ENCODE results near the gene SKAP2.
A peak's percentile ranks its signal among the peaks of the same experiment; 100 is the strongest.

The SKAP2 gene

GRCh38 chr7:26690135-26690805, 174.1 kb downstream of the SKAP2 start:
- DNase-seq = no peak

- DNase-seq = no peak
These were observed 175.4 kb downstream of the SKAP2 start for GRCh38 chr7:26688936-26689506.

- DNase-seq = no peak
These were observed 176.0 kb downstream of the SKAP2 start for GRCh38 chr7:26688388-26688787.

- no peak for DNase-seq
These were observed 177.4 kb downstream of the SKAP2 start for GRCh38 chr7:26687032-26687431.

GRCh38 chr7:26686448-26686981, 177.9 kb downstream of the SKAP2 start:
- peak in 1 of 2 donors; percentile 37 for DNase-seq

- no peak for DNase-seq
These were observed 178.8 kb downstream of the SKAP2 start for GRCh38 chr7:26685606-26686005.

- DNase-seq = no peak
These were observed 179.9 kb downstream of the SKAP2 start for GRCh38 chr7:26684447-26684846.

- no peak for DNase-seq
These were observed 181.1 kb downstream of the SKAP2 start for GRCh38 chr7:26683277-26683676.

- no peak for DNase-seq
These were observed 182.5 kb downstream of the SKAP2 start for GRCh38 chr7:26681819-26682418.

GRCh38 chr7:26680587-26680986, 183.8 kb downstream of the SKAP2 start:
- no peak for DNase-seq

GRCh38 chr7:26675143-26675887, 189.1 kb downstream of the SKAP2 start:
- DNase-seq = no peak

GRCh38 chr7:26673858-26674257, 190.5 kb downstream of the SKAP2 start:
- DNase-seq = no peak

- no peak for DNase-seq
These were observed 191.1 kb downstream of the SKAP2 start for GRCh38 chr7:26673271-26673670.

- DNase-seq = no peak
These were observed 193.5 kb downstream of the SKAP2 start for GRCh38 chr7:26670841-26671240.

GRCh38 chr7:26670290-26670689, 194.1 kb downstream of the SKAP2 start:
- no peak for DNase-seq

- DNase-seq = no peak
These were observed 195.6 kb downstream of the SKAP2 start for GRCh38 chr7:26668821-26669220.

GRCh38 chr7:26667514-26668133, 196.8 kb downstream of the SKAP2 start:
- DNase-seq = peak; percentile 76 to 96

- DNase-seq = no peak
These were observed 199.5 kb downstream of the SKAP2 start for GRCh38 chr7:26664735-26665416.

GRCh38 chr7:26664274-26664673, 200.1 kb downstream of the SKAP2 start:
- no peak for DNase-seq

GRCh38 chr7:26663874-26664273, 200.5 kb downstream of the SKAP2 start:
- DNase-seq = no peak

GRCh38 chr7:26662646-26663045, 201.7 kb downstream of the SKAP2 start:
- no peak for DNase-seq

- DNase-seq = no peak
These were observed 205.3 kb downstream of the SKAP2 start for GRCh38 chr7:26659121-26659520.

Measured in hippocampal formation (tissue), 2 donors.